ENCODE results near the gene PHF12.
A peak's percentile ranks its signal among the peaks of the same experiment; 100 is the strongest.

PHF12 gene

GRCh38 chr17:28974451-28974850, 23.1 kb upstream of the PHF12 start:
- DNase-seq, result no peak

- DNase-seq, result no peak
Observed at GRCh38 chr17:28973425-28973824, 22.1 kb upstream of the PHF12 start.

- DNase-seq, result no peak
Observed at GRCh38 chr17:28972437-28972836, 21.1 kb upstream of the PHF12 start.

DNA sequence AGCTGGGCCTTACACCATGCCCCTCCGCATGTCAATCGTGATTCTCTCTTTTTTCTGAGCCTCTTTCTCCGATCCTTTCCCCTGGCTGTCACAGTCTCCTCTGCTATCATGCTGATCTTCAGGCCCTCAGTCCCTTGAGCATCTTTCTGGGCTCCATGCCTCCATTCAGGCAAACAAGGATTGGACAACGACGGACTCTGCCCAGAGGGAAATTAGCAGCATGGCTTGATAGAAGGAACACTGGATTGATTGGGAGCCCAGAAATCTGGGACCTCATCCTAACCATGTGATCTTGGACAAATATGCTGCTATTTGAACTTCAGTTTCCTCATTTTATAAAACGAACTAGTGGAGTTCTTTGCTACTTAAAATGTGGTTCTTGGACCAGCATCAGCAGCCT, 19.6 kb upstream of the PHF12 start:
- DNase-seq, result no peak

DNA sequence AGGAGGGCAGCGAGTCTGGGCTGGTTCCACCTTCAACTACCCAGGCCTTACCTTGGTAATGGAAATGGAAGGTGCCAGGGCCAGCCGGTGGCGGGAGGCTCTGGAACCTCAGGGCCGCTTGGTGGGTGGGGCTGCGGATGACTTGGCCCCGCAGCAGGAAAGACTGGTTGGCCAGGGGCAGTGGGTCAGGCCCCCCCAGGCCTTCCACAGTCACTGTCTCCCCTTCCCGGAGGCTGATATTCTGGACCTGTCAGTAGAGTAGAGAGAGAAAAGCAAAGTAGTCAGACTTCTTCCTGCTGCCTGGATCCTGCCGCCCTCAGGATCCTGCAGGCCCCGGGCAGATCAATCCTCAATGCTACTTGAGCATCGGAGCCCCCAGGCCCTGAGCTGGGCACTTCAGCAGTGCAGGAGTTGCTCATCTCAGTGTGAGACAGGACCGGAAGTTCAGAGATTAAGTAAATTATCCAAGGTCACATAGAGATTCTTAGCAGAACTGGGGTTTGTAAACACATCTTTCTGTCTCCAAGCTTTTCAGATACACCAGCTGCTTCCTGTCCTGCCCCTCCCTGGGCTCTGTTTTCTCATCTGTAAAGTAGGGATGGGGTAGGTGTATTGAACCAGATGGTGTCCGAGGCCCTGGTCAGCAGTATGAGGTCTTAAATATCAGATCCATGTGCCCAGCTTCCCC, 18.5 kb upstream of the PHF12 start:
- no peak for DNase-seq

GRCh38 chr17:28968914-28969295, 17.6 kb upstream of the PHF12 start:
- no peak for DNase-seq

DNA sequence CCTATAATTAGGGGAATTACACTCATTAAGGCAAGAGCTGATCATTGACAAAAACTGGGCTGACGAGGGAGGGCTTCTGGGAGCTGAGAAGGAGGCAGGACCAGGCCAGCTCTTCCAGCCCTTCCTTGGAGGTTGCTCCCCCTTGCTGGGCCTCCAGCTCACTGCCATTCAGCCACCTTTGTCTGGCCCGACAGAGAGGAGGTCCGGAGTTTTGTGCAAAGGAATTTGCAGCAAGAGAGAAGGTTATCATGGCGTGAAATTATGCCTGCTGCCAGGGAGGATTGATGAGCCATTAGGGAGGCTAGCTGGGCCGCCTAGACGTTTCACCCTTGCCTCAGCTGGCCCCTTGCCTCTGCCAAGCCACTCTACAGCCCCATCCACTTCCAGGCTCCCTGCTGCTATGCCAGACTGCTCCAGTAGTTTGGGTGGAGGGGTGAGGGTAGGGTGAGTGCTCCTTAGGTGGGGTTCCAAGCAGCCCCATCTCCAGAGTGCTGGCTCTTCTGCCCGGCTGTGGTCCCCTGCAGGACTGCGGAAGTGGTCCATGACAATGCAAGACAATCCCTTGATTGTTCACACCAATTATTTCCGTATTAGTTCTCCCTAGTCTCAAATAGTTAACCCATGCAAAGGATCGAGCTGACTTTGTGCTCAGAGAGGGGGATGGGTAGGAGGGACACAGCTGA, 17.1 kb upstream of the PHF12 start:
- DNase-seq, result no peak

DNA sequence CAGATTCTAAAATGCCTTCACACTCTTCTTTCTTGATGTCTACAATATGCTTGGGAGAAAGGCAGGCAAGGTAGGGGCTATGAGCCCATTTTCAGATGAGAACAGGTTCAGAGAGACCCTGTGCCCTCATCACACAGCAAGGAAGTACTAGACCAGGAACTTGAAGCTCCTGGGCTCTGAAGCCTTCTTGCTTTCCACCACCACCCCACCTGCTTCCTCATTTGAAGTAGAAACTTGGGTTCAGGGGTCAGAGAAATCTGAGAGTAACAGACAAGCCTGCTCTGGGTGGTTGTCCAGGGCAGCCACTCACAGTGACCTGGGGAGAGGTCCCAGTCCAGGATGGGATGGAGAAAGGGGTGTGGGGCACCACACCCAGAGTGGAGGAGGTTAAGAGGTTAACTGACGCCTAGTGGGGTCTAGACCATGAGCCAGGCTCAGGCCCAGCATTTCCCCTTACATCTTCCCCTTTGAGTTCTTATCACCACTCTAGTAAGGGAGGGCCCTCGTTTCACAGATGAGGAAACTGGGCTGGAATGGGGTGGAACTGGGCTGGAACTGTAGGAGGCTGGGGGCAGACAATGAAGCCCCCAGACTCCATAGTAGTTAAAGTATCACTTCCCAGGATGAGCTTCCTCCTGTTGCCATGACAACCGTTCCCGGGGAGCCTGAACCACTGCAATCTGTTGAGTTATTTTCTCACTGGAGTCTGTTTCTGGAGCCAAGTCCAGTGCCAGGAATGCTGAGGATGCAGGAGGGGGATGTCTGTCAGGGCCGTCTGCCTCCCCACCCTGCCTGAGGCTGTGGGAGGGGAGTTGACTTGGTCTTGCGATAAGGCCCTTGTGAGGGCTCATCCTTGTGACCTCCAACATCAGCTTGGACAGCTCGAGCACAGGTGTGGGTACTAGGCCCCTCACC, 16.2 kb upstream of the PHF12 start:
- no peak for DNase-seq

DNA sequence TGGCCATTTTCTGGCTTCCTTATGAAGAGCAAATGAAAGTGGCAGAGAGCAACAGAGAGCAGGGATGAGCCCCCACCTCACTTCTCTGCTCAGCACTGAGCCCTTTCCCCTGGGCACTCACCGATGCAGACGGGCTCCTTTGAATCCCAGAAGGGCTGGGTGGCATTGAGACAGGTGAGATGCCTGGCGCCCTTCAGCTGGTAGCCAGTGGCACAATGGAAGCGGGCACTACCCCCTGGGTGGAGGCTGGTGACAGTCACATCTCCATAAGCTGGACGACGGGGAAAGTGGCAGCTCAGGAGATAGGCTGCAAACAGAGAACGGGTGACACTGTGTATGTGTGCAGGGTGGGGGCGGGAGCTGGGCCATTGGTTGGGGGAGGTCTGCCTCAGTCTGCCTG, 12.5 kb upstream of the PHF12 start:
- no peak for DNase-seq

- no peak for DNase-seq
Observed at GRCh38 chr17:28963055-28963611, 11.8 kb upstream of the PHF12 start.

DNA sequence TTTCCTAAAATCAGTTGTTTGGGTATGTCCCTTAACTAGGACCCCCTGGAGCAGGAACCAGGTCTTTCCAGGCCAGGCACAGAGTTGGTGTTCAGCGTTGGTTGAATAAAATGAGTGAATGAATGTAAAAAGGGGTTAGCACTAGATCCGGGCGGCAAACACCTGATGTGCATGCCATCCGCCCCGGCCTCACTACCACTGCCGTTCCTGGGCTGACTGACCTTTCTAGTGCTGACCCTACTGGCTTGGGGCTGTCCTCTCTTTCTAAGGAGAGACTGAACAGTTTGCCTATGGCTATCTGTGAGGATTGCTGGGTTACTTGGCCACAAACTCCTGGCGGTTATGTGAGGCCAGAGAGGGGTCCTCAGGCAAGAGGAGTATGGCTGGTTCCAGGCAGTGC, 10.1 kb upstream of the PHF12 start:
- no peak for DNase-seq

DNA sequence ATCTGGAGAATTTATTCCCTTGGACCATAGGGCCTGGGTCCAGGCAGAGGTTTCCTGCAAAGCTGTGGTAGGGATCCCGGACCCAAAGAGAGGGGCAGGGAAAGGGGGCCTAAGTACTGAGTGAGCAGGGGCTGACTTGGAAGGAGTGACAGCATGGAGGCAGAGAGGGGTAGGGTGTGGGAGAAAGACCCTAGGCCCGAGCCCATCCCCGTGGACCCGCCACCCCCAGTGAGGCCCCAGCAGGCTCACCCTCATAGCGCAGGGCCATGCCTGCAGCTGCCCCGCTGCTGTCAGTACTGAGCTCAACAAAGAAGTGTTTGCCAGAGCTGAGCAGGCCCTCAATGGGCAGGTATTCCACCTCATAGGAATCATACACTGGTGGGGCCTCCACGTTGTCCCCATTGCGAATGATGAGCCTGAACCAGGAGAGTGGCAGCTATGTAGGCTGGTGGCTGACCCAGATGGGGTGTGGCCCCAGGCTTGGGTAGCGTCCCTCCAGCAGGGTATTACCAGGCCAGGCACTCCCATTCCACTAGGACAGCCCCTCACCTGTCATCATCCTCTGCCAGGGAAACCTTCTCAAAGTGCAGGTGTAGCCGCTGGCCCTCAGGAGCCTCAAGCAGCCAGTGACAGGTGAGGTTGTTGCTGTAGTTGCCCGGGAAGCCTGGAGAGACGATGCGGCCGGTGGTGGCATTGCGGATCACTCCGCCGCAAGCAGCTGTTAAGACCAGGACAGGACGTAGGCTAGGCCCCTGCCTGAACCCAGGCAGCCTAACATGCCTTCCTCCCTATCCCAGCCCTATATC, 9.1 kb upstream of the PHF12 start:
- DNase-seq, result no peak

- DNase-seq, result no peak
Observed at GRCh38 chr17:28959471-28959871, 8.2 kb upstream of the PHF12 start.

GRCh38 chr17:28958820-28959455, 7.6 kb upstream of the PHF12 start:
- DNase-seq, result no peak

DNA sequence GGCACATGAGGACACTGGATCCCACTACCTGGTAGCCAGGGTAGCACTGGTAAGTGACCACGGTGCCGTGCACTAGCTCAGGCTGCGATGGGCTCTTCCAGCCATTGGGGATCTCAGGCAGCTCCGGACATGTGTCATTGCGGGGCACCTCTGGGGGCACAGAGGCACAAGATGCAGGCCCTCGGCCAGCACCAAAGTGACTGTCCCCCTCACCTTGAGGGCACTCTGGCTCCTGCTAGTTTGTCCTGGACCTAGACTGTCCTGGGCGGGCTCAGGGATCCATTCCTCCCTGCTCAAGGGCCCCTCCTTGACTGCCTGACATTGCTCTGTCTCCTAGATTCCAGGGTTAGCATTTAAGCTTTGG, 6.7 kb upstream of the PHF12 start:
- DNase-seq, result no peak

DNA sequence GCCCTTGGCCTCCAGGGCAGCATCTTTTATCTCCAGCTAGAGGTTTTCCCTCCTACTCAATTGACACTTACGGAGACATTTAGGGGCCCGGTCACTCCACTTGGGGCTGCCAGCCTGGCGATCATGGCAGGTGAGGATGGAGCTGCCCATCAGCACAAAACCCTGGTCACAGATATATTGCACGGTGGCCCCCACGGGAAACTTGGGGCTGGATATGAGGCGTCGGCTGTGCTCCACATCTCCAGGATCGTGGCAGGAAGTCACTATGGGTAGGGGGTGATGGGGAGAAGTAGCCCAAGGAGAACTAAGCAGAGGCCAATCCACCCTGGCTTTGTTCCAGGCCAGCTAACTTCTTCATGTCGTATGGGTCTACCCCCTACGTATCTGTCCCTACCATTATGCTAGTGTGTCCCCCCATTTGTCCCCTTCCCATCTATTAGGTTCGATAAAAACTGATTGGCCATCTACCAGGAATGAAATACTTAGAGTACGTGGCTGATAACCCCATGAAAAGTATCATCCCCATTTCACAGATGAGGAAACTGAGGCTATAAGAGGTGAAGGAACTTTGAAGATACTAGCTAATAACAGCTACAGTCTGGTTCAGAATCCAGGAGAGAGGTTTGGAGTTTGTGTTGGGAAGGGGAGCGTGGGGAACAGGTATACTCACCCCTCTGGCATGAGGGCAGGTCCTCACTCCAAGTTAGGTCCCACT, 6.1 kb upstream of the PHF12 start:
- DNase-seq, result no peak

GRCh38 chr17:28956861-28957260, 5.5 kb upstream of the PHF12 start:
- DNase-seq, result no peak

DNA sequence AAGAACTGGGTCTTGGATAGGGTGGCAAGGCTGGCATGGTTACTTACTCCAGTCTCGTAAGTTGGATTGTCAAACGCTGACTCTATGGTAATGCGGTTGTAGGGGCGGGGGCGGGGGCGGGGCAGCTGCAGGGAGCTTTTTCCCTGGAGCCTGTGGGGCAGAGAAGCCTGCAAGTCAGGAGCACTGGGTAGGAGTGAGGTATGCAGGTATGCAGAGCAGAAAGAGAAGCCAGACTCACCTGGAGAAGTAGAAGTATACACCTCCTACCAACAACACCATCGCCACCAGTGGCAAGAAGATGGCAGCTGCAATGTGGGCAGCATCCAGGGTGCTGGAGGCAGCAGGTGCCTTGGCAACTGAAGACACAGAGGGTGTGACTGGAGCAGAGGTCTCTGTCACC, 4.8 kb upstream of the PHF12 start:
- DNase-seq, result no peak

- DNase-seq, result no peak
Observed at GRCh38 chr17:28955408-28955807, 4.1 kb upstream of the PHF12 start.

DNA sequence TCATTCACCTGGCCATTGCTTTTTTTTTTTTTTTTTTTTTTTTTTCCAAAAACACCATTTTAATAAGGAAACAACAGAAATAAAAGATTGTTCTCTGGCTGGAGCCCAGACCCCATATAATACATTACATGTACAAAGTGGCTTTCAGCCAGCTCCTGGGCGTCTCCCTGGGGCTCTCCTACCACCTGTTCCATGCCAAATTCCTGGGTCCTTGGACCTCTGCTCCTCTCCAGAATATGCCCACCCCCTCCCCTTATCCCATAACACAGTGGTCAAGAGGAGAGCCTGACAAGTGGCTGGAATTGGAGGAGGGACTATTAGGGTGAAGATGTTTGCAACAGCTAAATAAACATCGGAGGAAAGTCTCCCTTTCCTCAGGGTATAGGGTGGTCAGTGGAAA, 3.6 kb upstream of the PHF12 start:
- no peak for DNase-seq

DNA sequence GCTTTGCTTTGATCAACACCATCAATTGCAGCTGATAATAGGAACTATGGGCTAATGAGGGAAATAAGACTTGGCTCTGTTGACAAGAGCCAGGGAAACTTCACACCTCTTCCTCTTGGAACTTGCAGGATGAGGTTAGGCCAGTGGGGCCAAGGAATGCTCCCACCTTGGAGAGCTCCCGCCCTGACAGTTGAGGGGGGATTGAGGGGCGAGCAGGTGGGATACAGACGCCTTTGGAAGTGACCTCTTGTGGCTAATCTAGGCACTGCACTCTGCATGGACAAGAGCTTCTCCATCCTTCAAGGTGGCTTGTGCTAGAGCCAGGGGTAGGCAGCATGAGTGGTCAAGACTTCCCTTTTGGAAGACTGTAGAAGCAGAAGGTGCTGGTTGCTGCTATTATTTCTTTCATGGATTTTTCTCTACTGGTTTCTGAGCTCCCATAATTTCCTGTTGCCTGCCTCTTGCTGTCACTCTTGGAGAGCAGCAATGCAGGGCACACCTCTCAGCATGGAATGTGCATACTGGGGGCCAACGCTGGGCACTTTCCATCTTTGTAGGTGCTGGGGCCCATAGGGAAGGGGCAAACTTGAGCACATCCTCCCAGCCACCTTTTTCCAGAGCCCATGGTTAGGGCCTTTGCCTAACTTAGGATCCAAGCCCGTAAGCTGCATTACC, 2.3 kb upstream of the PHF12 start:
- DNase-seq, result peak; percentile 44

Measured in activated CD4-positive, alpha-beta T cell treated with anti-CD3 and anti-CD28 coated beads, Interleukin-2, amount 50 U/mL, for 1 hour (primary cell).